ENCODE results near the gene RLBP1. TPM values are rescaled to one million over a fixed set of nuclear protein-coding genes. Genes with fewer than 3 reads are reported as not detected.

RLBP1 gene
- total RNA-seq, 6 experiments from 2014 or later, result not detected

DNA sequence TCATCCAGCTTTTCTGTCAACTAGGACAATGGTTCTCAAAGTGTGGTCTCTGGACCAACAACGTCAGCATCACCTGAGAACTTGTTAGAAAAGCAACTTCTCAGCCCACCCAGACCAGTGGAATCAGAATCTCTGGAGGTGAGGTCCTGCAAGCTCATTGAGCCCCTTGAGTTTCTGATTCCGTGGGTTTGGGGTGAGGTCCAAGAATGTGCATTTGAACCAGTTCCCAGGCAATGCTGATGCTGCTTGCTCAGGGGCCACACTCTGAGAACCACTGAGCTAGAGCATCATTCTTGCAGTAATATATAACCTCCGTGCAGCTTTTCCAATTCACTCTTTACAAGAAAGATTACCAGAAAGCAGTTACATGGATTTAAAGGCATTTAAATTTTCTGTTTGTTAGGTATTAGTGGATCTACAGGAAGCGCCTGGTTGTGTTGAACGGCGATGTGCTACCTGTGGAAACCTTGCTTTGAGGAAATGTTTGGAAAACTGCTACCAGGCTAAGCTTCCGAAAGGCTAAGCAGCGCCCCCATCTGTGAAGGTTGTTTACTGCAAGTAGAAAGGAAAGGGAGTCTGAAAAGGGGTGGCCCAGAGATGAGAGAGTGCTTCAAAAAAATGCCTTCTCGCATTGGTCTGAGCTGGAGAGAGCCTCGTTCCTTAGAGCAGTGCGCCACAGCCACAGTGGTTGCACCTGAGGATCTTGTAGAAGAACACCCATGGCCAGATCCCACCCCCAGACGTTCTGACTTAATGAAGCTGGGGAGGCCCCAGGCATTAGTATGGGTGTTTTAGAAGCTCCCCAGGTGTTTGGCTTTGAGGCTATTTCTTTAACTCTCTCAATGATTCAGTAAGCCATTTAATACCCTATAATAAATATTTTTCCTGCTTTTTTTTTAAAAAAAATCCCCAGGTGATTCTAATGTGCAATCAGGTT, 50.0 kb downstream of the RLBP1 start:
- no peaks in the 10 kb centered on the region for H3K9me3 ChIP-seq
- H3K4me3 ChIP-seq, result no peak overlapping the region
- 46% methylated on average over 9 of the region's 12 CpGs for WGBS (ENCODE audit: insufficient coverage, low coverage, low lambda C conversion rate, missing lambda C conversion rate)
- peaks cover 0 to 34% (median 19%) of the 10 kb centered on the region in 4 donors for H3K36me3 ChIP-seq
- no peak overlapping the region for H3K27ac ChIP-seq
- TF ChIP-seq, protein P1, sequence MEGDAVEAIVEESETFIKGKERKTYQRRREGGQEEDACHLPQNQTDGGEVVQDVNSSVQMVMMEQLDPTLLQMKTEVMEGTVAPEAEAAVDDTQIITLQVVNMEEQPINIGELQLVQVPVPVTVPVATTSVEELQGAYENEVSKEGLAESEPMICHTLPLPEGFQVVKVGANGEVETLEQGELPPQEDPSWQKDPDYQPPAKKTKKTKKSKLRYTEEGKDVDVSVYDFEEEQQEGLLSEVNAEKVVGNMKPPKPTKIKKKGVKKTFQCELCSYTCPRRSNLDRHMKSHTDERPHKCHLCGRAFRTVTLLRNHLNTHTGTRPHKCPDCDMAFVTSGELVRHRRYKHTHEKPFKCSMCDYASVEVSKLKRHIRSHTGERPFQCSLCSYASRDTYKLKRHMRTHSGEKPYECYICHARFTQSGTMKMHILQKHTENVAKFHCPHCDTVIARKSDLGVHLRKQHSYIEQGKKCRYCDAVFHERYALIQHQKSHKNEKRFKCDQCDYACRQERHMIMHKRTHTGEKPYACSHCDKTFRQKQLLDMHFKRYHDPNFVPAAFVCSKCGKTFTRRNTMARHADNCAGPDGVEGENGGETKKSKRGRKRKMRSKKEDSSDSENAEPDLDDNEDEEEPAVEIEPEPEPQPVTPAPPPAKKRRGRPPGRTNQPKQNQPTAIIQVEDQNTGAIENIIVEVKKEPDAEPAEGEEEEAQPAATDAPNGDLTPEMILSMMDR (IDR thresholded peaks at IDR 0.05), result peak; percentile 59 to 66 (median 62)
- no peak for TF ChIP-seq POLR2A (IDR thresholded peaks at IDR 0.05)
- DNase-seq, result peak in 1 of 3 donors; percentile 38
- intact Hi-C loops (cut with DNase I), result no loop called here
- H3K4me1 ChIP-seq, result peaks cover 0 to 6% (median 2%) of the 10 kb centered on the region in 4 donors
- peak; percentile 67 to 84 (median 72) for ATAC-seq
- H3K27me3 ChIP-seq, result no peaks in the 10 kb centered on the region

DNA sequence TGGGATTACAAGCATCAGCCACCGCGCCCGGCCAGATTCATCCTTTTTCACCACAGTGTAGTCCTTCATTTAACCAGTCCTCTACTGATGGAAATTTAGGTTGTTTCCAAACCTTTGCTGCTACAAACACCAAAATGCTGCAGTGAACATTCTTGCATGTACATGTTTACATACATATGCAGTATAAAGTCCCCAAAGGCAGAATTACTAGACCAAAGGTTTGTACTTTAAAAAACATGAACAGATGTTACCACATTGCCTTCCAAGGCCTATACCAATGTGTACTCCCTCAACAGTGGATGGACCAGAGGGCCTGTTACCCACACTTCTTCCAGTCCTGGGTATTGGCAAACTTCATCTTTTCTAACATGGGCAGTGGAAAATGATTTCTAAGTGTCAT, 51.0 kb downstream of the RLBP1 start:
- no peak for TF ChIP-seq POLR2A (IDR thresholded peaks at IDR 0.05)
- TF ChIP-seq, protein P1 (IDR thresholded peaks at IDR 0.05), result no peak
- Histone ChIP-seq H3K36me3 (peaks cover 0 to 23% (median 9%) of the 10 kb centered on the region in 4 donors), H3K27me3 (no peaks in the 10 kb centered on the region), H3K4me1 (peaks cover 0 to 17% (median 7%) of the 10 kb centered on the region in 4 donors), H3K4me3 (no peak overlapping the region), H3K9me3 (no peaks in the 10 kb centered on the region), H3K27ac (no peak overlapping the region)
- intact Hi-C loops (cut with DNase I), result no loop called here
- ATAC-seq (no peak), DNase-seq (no peak)
- 90% methylated on average over 2 of the region's 3 CpGs for WGBS (ENCODE audit: insufficient coverage, low coverage, low lambda C conversion rate, missing lambda C conversion rate)

DNA sequence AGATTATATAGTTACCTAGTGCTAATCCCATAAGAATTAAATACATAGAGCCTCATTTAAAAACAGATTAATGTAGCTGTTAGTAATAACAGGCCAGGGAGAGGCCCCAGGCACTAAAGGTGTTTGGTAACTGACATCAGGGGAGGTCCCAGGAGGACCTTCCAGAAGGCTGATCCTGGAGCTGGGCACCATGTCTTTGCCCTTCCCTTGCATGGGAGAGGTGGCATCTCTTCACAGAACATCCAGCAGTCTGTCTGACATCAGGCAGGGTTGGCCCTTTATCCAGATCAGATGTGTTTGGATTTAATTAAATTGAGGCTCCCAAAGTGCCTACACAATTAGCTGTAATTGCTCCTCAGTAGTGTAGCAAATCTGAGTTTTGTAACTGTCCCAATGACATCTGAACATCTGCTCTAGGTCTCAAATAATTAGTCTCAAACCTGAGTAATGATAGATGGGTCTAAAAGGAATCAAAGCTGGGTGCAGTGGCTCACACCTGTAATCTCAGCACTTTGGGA, 53.0 kb downstream of the RLBP1 start:
- TF ChIP-seq POLR2A (IDR thresholded peaks at IDR 0.05), result no peak
- TF ChIP-seq, protein P1 (IDR thresholded peaks at IDR 0.05), result no peak
- Histone ChIP-seq H3K4me3 (no peak overlapping the region), H3K27ac (no peak overlapping the region), H3K27me3 (no peaks in the 10 kb centered on the region), H3K9me3 (no peaks in the 10 kb centered on the region), H3K4me1 (peaks cover 0 to 32% (median 15%) of the 10 kb centered on the region in 4 donors), H3K36me3 (peaks cover 0 to 27% (median 2%) of the 10 kb centered on the region in 4 donors)
- no peak for ATAC-seq
- intact Hi-C loops (cut with DNase I), result no loop called here
- no peak for DNase-seq

DNA sequence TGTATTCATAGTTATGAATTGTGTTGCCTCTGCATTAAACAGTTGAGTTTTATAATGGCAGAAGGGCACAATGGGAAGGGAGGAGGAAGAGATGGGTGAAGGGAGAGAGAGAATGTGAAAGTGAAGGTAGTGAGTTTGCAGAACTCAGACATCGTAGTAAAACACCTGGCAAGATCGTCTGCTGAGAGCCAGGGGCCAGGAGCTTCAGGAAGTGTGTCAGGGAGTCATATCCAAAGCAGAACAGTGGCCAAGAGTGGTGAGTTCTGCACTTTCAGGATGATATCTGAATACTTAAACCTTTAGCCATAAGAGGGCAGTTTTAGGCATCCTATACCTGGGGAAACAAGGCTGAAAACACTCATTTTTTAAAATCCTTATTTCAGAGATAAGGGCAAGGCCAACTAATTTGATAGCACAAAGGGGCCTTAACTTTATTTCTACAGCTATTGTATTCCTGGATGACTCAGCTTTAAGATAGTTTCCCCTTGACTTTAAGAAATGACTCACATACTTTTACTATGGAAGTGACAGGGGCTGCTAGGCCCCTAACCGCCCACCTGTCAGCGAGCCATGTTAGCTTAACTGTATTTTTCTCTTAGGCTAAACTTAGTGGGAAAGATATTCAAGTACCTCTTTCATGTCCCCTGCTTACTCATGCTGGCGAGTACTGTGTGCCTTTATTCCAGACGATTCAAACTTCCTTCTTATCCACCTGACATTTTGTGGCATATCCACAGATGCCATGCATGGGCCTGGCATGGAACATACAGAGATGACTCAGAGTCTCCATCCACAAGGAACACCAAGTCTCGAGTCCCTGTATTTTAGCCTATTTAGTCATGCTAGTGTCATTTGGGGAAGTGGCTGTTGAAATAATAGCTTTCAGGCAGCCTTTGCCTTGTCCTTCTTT, 53.9 kb downstream of the RLBP1 start:
- Histone ChIP-seq H3K27me3 (no peaks in the 10 kb centered on the region), H3K27ac (no peak overlapping the region), H3K4me3 (no peak overlapping the region), H3K4me1 (peaks cover 0 to 37% (median 16%) of the 10 kb centered on the region in 4 donors), H3K36me3 (peaks cover 0 to 26% (median 2%) of the 10 kb centered on the region in 4 donors), H3K9me3 (no peaks in the 10 kb centered on the region)
- 30% methylated on average over 7 of the region's 7 CpGs for whole genome bisulfite sequencing (ENCODE audit: insufficient coverage, low coverage, low lambda C conversion rate, missing lambda C conversion rate)
- TF ChIP-seq POLR2A (IDR thresholded peaks at IDR 0.05), result no peak
- TF ChIP-seq, protein P1 (IDR thresholded peaks at IDR 0.05), result no peak
- DNase-seq, result no peak
- ATAC-seq, result peak in 1 of 4 donors; percentile 12
- intact Hi-C loops (cut with DNase I), result no loop called here

Measured in right lobe of liver (tissue), 6 donors.